CD4-positive, alpha-beta T cell (primary cell): ENCODE data around the gene ROM1. TPM values are rescaled to one million over a fixed set of nuclear protein-coding genes. Genes with fewer than 3 reads are reported as not detected.

Experiments
- ATAC-seq: fragments of 200-7000 bp; cut with Tn5 transposase; one replicate; pipeline ENCODE4 v1.10.0; 2022; ENCODE audit warnings: mild to moderate bottlenecking; ENCODE audit not compliant: poor library complexity
- CTCF ChIA-PET: fragments of 350-600 bp; sonication (Branson Sonifier 250); formaldehyde crosslinking; loops from one replicate; lab custom pipeline; 2021; ENCODE audit warnings: antibody characterized with exemption, inconsistent platforms; lab: Charles Lee
- POLR2A ChIA-PET: fragments of 350-600 bp; sonication (Branson Sonifier 250); formaldehyde crosslinking; loops from one replicate; lab custom pipeline; 2021; ENCODE audit warnings: antibody characterized with exemption, inconsistent platforms; lab: Charles Lee
- DNase-seq, 14 experiments: peaks; one replicate each; pipeline ENCODE4 v3.0.0-alpha.2; 2013 to 2020; ENCODE audit warnings: mixed read lengths in 2 of 14
- H3K27ac ChIP-seq, 2 donors: one replicate each; pipeline versions ENCODE4 v1.5.1 to v1.7.0; 2013; ENCODE audit warnings: low read length in 2 of 2, low read depth in 1 of 2, mild to moderate bottlenecking in 1 of 2
- H3K27me3 ChIP-seq, 2 experiments: 1 replicate in 1 of 2; 2 replicates in 1 of 2; pipeline versions ENCODE4 v1.6.1 to v1.7.0; 2013; ENCODE audit warnings: low read length in 2 of 2, control low read depth in 1 of 2, mild to moderate bottlenecking in 1 of 2, moderate library complexity in 1 of 2; ENCODE audit not compliant: insufficient read depth in 2 of 2, control insufficient read depth in 1 of 2
- H3K36me3 ChIP-seq: one replicate; pipeline ENCODE4 v1.6.1; 2013; ENCODE audit warnings: low read length, control low read depth; ENCODE audit not compliant: insufficient read depth
- H3K4me1 ChIP-seq: one replicate; pipeline ENCODE4 v1.6.1; 2013; ENCODE audit warnings: low read length, control low read depth; ENCODE audit not compliant: insufficient read depth
- H3K4me3 ChIP-seq: one replicate; pipeline ENCODE4 v1.5.1; 2013; ENCODE audit warnings: mild to moderate bottlenecking, low read length, moderate library complexity
- H3K9me3 ChIP-seq, 2 experiments: 1 replicate in 1 of 2; 2 replicates in 1 of 2; pipeline versions ENCODE4 v1.6.1 to v1.7.0; 2013; ENCODE audit warnings: low read length in 2 of 2, mild to moderate bottlenecking in 2 of 2, control low read depth in 1 of 2, moderate library complexity in 1 of 2; ENCODE audit not compliant: control insufficient read depth in 1 of 2, insufficient read depth in 1 of 2
- H3K27ac Mint-ChIP-seq: one replicate; pipeline ENCODE4 v1.8.0; 2020; ENCODE audit warnings: mixed read lengths
- H3K27me3 Mint-ChIP-seq: one replicate; pipeline ENCODE4 v1.8.0; 2021; ENCODE audit warnings: mixed read lengths
- H3K36me3 Mint-ChIP-seq: one replicate; pipeline ENCODE4 v1.8.0; 2021; ENCODE audit warnings: low read depth, mixed read lengths
- H3K4me1 Mint-ChIP-seq: one replicate; pipeline ENCODE4 v1.8.0; 2021; ENCODE audit warnings: low read depth, mixed read lengths
- H3K4me3 Mint-ChIP-seq: one replicate; pipeline ENCODE4 v1.8.0; 2020; ENCODE audit warnings: mild to moderate bottlenecking, mixed read lengths
- H3K9me3 Mint-ChIP-seq: one replicate; pipeline ENCODE4 v1.8.0; 2020; ENCODE audit warnings: mixed read lengths
- intact Hi-C, 2 experiments: fragments of 100-400 bp; cut with DNase I in 1 of 2; cut with micrococcal nuclease in 1 of 2; formaldehyde crosslinking; loops; one replicate each; pipeline versions ENCODE4 v1.15.1 to v1.9.0; 2023 to 2025; cut with DNase I, micrococcal nuclease
- total RNA-seq, 174 experiments: library from RNA in 2 of 174; stranded (reverse) in 2 of 174; gene quantifications; one replicate each; pipeline ENCODE4 v1.2.3 and lab custom pipeline; 2021 to 2026
- TF ChIP-seq, protein P1 (sequence below): fragments of 200-600 bp; IDR thresholded peaks from one replicate; pipeline ENCODE4 v1.8.0; 2022; ENCODE audit warnings: antibody characterized with exemption, mild to moderate bottlenecking

ROM1 gene
- total RNA-seq, 2 experiments from 2014 or later, result 0.42 to 0.71 TPM

DNA sequence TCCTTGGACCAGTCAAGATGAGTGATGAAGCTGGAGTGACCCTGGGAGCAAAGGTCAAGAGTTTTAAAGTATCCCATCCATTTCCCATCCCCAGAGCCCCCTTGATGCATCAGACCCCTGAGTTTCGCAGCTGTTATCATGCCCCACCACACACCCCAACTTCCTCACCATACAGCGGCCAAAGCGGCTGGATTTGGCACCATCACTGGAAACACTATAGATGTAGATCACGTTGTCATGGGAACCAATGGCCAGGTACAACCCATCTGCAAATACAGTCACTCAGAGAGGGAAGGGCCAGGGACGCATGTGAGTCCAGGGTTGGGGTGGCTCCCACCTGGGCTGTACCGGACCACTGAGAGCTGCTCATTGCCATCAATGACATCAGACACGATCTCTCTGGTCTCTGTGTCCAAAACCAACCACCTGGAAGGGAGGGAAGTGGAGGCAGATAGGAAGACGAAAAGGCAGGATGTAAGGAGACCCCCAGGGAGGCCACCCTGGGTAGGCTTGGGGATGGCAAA, 9.2 kb upstream of the ROM1 start:
- no peak for DNase-seq
- intact Hi-C loops, result loop anchor here in 1 of 2 experiments (10.0 kb wide), 1 partner anchor 161 kb away; the partner anchor contains the start of gene POLR2G
- POLR2A ChIA-PET, result interaction anchor here (1.1 to 1.4 kb wide), 2 partner anchors 61 to 278 kb away, joined by 3 to 4 read pairs; partner anchors contain the start of genes C11orf98, CSKMT and SLC3A2
- CTCF ChIA-PET, result no interaction called here
- no peak for ATAC-seq
- peaks cover 53% of the 10 kb centered on the region for H3K4me1 Mint-ChIP-seq
- Histone ChIP-seq H3K36me3 (peaks cover 55% of the 10 kb centered on the region), H3K4me3 (no peak overlapping the region), H3K27ac (no peak overlapping the region), H3K4me1 (peaks cover 39% of the 10 kb centered on the region), H3K9me3 (no peaks in the 10 kb centered on the region), H3K27me3 (no peaks in the 10 kb centered on the region)
- TF ChIP-seq, protein P1, sequence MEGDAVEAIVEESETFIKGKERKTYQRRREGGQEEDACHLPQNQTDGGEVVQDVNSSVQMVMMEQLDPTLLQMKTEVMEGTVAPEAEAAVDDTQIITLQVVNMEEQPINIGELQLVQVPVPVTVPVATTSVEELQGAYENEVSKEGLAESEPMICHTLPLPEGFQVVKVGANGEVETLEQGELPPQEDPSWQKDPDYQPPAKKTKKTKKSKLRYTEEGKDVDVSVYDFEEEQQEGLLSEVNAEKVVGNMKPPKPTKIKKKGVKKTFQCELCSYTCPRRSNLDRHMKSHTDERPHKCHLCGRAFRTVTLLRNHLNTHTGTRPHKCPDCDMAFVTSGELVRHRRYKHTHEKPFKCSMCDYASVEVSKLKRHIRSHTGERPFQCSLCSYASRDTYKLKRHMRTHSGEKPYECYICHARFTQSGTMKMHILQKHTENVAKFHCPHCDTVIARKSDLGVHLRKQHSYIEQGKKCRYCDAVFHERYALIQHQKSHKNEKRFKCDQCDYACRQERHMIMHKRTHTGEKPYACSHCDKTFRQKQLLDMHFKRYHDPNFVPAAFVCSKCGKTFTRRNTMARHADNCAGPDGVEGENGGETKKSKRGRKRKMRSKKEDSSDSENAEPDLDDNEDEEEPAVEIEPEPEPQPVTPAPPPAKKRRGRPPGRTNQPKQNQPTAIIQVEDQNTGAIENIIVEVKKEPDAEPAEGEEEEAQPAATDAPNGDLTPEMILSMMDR, result no peak
- H3K27me3 Mint-ChIP-seq, result no peaks in the 10 kb centered on the region
- peak overlapping the region; percentile 88 for H3K4me3 Mint-ChIP-seq
- H3K9me3 Mint-ChIP-seq, result no peaks in the 10 kb centered on the region
- peak overlapping the region; percentile 35 for H3K27ac Mint-ChIP-seq
- H3K36me3 Mint-ChIP-seq, result peaks cover 76% of the 10 kb centered on the region

DNA sequence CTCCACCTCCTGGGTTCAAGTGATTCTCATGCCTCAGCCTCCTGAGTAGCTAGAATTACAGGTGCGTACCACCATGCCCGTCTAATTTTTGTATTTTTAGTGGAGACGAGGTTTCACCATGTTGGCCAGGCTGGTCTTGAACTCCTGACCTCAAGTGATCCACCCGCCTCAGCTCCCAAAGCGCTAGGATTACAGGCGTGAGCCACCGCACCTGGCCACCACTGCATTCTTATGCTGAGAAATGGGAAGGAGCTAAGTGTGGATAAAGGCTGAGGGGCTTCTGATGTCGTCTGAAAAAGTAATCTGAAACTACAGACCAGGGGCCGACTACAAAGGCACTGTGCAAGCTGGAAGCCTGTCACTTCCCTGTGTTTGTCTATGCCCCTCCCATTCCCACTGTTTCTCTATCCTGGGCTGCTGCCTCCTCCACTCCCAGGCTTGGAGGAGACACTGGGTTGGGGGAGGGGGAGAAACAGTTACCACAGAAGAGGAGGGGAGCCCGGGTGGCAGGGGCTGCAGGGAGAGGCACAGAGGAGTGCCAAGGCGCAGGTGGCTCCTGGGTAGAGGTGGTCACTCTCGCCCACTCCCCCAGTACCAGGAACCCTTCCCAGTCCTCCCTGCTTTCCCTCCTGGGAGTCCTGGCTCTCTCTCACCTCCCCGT, 8.5 kb upstream of the ROM1 start:
- Histone ChIP-seq H3K9me3 (no peaks in the 10 kb centered on the region), H3K36me3 (peaks cover 61% of the 10 kb centered on the region), H3K4me1 (peaks cover 39% of the 10 kb centered on the region), H3K27ac (no peak overlapping the region), H3K4me3 (no peak overlapping the region), H3K27me3 (no peaks in the 10 kb centered on the region)
- ChIA-PET POLR2A (interaction anchor here (1.1 kb wide), 2 partner anchors 250 to 277 kb away, joined by 3 read pairs; partner anchors contain the start of gene SLC3A2), CTCF (no interaction called here)
- TF ChIP-seq, protein P1, result no peak
- Mint-ChIP-seq H3K27me3 (no peaks in the 10 kb centered on the region), H3K36me3 (peaks cover 74% of the 10 kb centered on the region), H3K4me3 (no peak overlapping the region), H3K4me1 (peaks cover 50% of the 10 kb centered on the region), H3K9me3 (no peaks in the 10 kb centered on the region), H3K27ac (no peak overlapping the region)
- no peak for DNase-seq
- no peak for ATAC-seq
- intact Hi-C loops, result loop anchor here in 1 of 2 experiments (10.0 kb wide), 1 partner anchor 160 kb away; the partner anchor contains the start of gene POLR2G

DNA sequence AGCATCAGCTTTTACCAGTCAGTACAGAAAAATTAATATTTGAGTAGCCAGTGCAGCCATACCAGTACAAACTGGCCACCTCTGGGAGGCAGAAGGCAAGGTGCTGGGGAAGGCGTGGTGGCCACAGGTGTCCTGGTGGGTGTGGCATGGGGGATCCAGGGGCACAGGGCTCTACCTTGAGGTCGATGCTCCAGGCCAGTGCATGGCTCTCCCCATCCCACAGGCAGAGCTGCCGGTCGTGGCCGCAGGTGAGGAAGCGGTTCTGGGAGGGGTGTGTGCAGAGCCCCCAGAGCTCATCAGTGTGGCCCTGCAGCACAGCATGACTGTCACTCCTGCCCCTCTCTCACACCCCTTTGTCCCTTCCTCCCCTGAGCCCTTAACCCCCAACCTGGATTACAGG, 7.6 kb upstream of the ROM1 start:
- Mint-ChIP-seq H3K9me3 (no peaks in the 10 kb centered on the region), H3K27ac (no peak overlapping the region), H3K27me3 (no peaks in the 10 kb centered on the region), H3K36me3 (peaks cover 71% of the 10 kb centered on the region), H3K4me1 (peaks cover 47% of the 10 kb centered on the region), H3K4me3 (no peak overlapping the region)
- ATAC-seq (no peak), DNase-seq (no peak)
- Histone ChIP-seq H3K36me3 (peaks cover 65% of the 10 kb centered on the region), H3K4me1 (peaks cover 40% of the 10 kb centered on the region), H3K4me3 (no peak overlapping the region), H3K9me3 (no peaks in the 10 kb centered on the region), H3K27me3 (no peaks in the 10 kb centered on the region), H3K27ac (no peak overlapping the region)
- intact Hi-C loops, result loop anchor here in 1 of 2 experiments (10.0 kb wide), 1 partner anchor 159 kb away; the partner anchor contains the start of gene POLR2G
- POLR2A ChIA-PET, result interaction anchor here (0.5 to 1.1 kb wide), 4 partner anchors 14 to 250 kb away, joined by 3 to 5 read pairs (median 4); partner anchors contain the start of genes C11orf98, CSKMT and TUT1
- CTCF ChIA-PET, result no interaction called here
- TF ChIP-seq, protein P1, result no peak
